IMR-90 (cell line): ENCODE measurements around the gene CLNK. TPM values are rescaled to one million over a fixed set of nuclear protein-coding genes. Genes with fewer than 3 reads are reported as not detected.

Experiments used
- ATAC-seq: fragments of 200-7000 bp; cut with Tn5 transposase; 2 replicates; pipeline ENCODE4 v1.9.1; 2020; ENCODE audit warnings: low read depth, mild to moderate bottlenecking, moderate library complexity
- BruUV-seq: library from RNA; stranded (reverse); fragments of 400-500 nt; replicated peaks from 2 replicates; lab custom pipeline; 2021; lab: Mats Ljungman, UMichigan
- CTCF ChIA-PET: fragments of 300-600 bp; formaldehyde crosslinking; extraction: SDS; loops from one replicate; lab custom pipeline; 2021; ENCODE audit warnings: antibody characterized with exemption; lab: Yijun Ruan, JAX
- POLR2A ChIA-PET: fragments of 300-600 bp; sonication (Branson Sonifier 250); formaldehyde crosslinking; loops from one replicate; lab custom pipeline; 2022; ENCODE audit warnings: antibody characterized with exemption; ENCODE audit not compliant: unreplicated experiment; lab: Charles Lee
- DNase-seq: peaks from one replicate; pipeline ENCODE4 v3.0.0; 2013
- H2AFZ ChIP-seq: replicated peaks from 2 replicates; pipeline ENCODE3; 2013; ENCODE audit warnings: low read length, mild to moderate bottlenecking; ENCODE audit not compliant: poor library complexity
- H2AK5ac ChIP-seq: 2 replicates; pipeline ENCODE4 v1.6.1; 2013; ENCODE audit warnings: low read depth, low read length, inconsistent platforms
- H2AK9ac ChIP-seq: replicated peaks from 2 replicates; pipeline ENCODE3; 2013; ENCODE audit warnings: mild to moderate bottlenecking, low read depth, low read length, moderate library complexity; ENCODE audit not compliant: poor library complexity
- H2BK120ac ChIP-seq: 2 replicates; pipeline ENCODE4 v1.6.1; 2013; ENCODE audit warnings: low read depth, low read length, inconsistent platforms
- H2BK15ac ChIP-seq: 3 replicates; pipeline ENCODE4 v1.6.1; 2013; ENCODE audit warnings: low read depth, low read length, inconsistent platforms
- H2BK20ac ChIP-seq: 2 replicates; pipeline ENCODE4 v1.6.1; 2013; ENCODE audit warnings: low read depth, mild to moderate bottlenecking, inconsistent platforms, low read length, moderate library complexity
- H2BK5ac ChIP-seq: 2 replicates; pipeline ENCODE4 v1.6.1; 2013; ENCODE audit warnings: mild to moderate bottlenecking, low read depth, low read length, inconsistent platforms; ENCODE audit not compliant: poor library complexity, severe bottlenecking
- H3K14ac ChIP-seq: replicated peaks from 2 replicates; pipeline ENCODE4 v1.6.1; 2013; ENCODE audit warnings: low read depth, low read length, inconsistent platforms
- H3K18ac ChIP-seq: 2 replicates; pipeline ENCODE4 v1.6.1; 2013; ENCODE audit warnings: low read depth, low read length, control low read depth
- H3K23ac ChIP-seq: 2 replicates; pipeline ENCODE4 v1.6.1; 2013; ENCODE audit warnings: low read depth, low read length, inconsistent platforms
- H3K27ac ChIP-seq: 2 replicates; pipeline ENCODE4 v1.5.1; 2013; ENCODE audit warnings: mild to moderate bottlenecking, control low read depth, low read length; ENCODE audit not compliant: insufficient read depth
- H3K27me3 ChIP-seq: 2 replicates; pipeline ENCODE4 v1.6.1; 2013; ENCODE audit warnings: low read length; ENCODE audit not compliant: control insufficient read depth, insufficient read depth
- H3K36me3 ChIP-seq: 2 replicates; pipeline ENCODE4 v1.6.1; 2013; ENCODE audit warnings: low read length, mixed read lengths; ENCODE audit not compliant: control insufficient read depth, insufficient read depth
- H3K4ac ChIP-seq: 2 replicates; pipeline ENCODE4 v1.6.1; 2013; ENCODE audit warnings: low read depth, low read length, inconsistent platforms
- H3K4me1 ChIP-seq: 2 replicates; pipeline ENCODE4 v1.6.1; 2013; ENCODE audit warnings: low read length, mixed read lengths; ENCODE audit not compliant: control insufficient read depth, insufficient read depth
- H3K4me2 ChIP-seq: 2 replicates; pipeline ENCODE4 v1.6.1; 2013; ENCODE audit warnings: low read depth, mild to moderate bottlenecking, control low read depth, low read length, moderate library complexity
- H3K4me3 ChIP-seq: 2 replicates; pipeline ENCODE4 v1.5.1; 2013; ENCODE audit warnings: low read depth, mild to moderate bottlenecking, control low read depth, low read length, moderate library complexity; ENCODE audit not compliant: insufficient read depth
- H3K56ac ChIP-seq: 2 replicates; pipeline ENCODE4 v1.6.1; 2013; ENCODE audit warnings: low read length, inconsistent platforms; ENCODE audit not compliant: insufficient read depth; ENCODE audit errors: extremely low read depth
- H3K79me1 ChIP-seq, 2 experiments: 2 replicates each; pipeline ENCODE4 v1.6.1; 2013; ENCODE audit warnings: low read length in 2 of 2, inconsistent platforms in 1 of 2, low read depth in 1 of 2
- H3K9ac ChIP-seq: 2 replicates; pipeline ENCODE4 v1.6.1; 2013; ENCODE audit warnings: low read depth, low read length, control low read depth
- H3K9me1 ChIP-seq: 2 replicates; pipeline ENCODE4 v1.6.1; 2013; ENCODE audit warnings: low read length, inconsistent platforms; ENCODE audit not compliant: insufficient read depth
- H3K9me3 ChIP-seq: 2 replicates; pipeline ENCODE4 v1.6.1; 2013; ENCODE audit warnings: low read length; ENCODE audit not compliant: control insufficient read depth, insufficient read depth
- H4K20me1 ChIP-seq: 2 replicates; pipeline ENCODE4 v1.6.1; 2013; ENCODE audit warnings: low read length, inconsistent platforms; ENCODE audit not compliant: insufficient read depth
- H4K5ac ChIP-seq: 2 replicates; pipeline ENCODE4 v1.6.1; 2013; ENCODE audit warnings: mild to moderate bottlenecking, low read depth, low read length, control low read depth
- H4K8ac ChIP-seq, 2 experiments: 2 replicates each; pipeline ENCODE4 v1.6.1; 2013; ENCODE audit warnings: low read depth in 2 of 2, low read length in 2 of 2, control low read depth in 1 of 2, inconsistent platforms in 1 of 2
- H4K91ac ChIP-seq: 2 replicates; pipeline ENCODE4 v1.6.1; 2013; ENCODE audit warnings: low read depth, low read length, inconsistent platforms; ENCODE audit not compliant: insufficient read depth
- ELK1 ChIP-seq: fragments of 150-350 bp; IDR thresholded peaks from 2 replicates; pipeline ENCODE4 v1.6.1; 2016; ENCODE audit warnings: low read depth, mild to moderate bottlenecking, low read length, moderate library complexity, borderline replicate concordance
- FOS ChIP-seq: fragments of 150-350 bp; IDR thresholded peaks from 2 replicates; pipeline ENCODE4 v1.6.1; 2016; ENCODE audit warnings: low read depth, low read length
- MXI1 ChIP-seq: IDR thresholded peaks from 2 replicates; pipeline ENCODE4 v1.6.1; 2012; ENCODE audit warnings: low read depth, mild to moderate bottlenecking, low read length, moderate library complexity, borderline replicate concordance
- POLR2A ChIP-seq: IDR thresholded peaks from 2 replicates; pipeline ENCODE4 v1.6.1; 2012; ENCODE audit warnings: mild to moderate bottlenecking, low read depth, low read length
- RFX5 ChIP-seq: IDR thresholded peaks from 2 replicates; pipeline ENCODE4 v1.8.0; 2012; ENCODE audit warnings: low read depth, mild to moderate bottlenecking, low read length, moderate library complexity
- SMC3 ChIP-seq: fragments of 150-350 bp; IDR thresholded peaks from 2 replicates; pipeline ENCODE4 v1.6.1; 2016; ENCODE audit warnings: low read depth, mild to moderate bottlenecking, antibody characterized with exemption, low read length, moderate library complexity
- USF2 ChIP-seq: fragments of 150-350 bp; IDR thresholded peaks from 2 replicates; pipeline ENCODE4 v1.6.1; 2017; ENCODE audit warnings: mild to moderate bottlenecking, antibody characterized with exemption, low read length, low read depth
- WGBS, 2 experiments: methylation state at CpG; one replicate each; pipeline versions ENCODE4 v1.1.5 to v1.1.7; 2013; ENCODE audit warnings: missing lambda C conversion rate in 2 of 2; ENCODE audit not compliant: insufficient read length in 1 of 2; ENCODE audit errors: extremely low coverage in 2 of 2; 5-methylcytosine and 5-hydroxymethylcytosine counted together
- dilution Hi-C: fragments of 300-500 bp; cut with HindIII; formaldehyde crosslinking; loops from one replicate; pipeline ENCODE4 v1.14.3; 2018; ENCODE audit warnings: low sequenced_read_pairs; ENCODE audit not compliant: unreplicated experiment
- in situ Hi-C: fragments of 300-500 bp; cut with MboI; formaldehyde crosslinking; loops from 3 replicates; pipeline ENCODE4 v1.14.3; 2019; ENCODE audit warnings: low sequenced_read_pairs, inconsistent platforms, mixed read lengths
- intact Hi-C: fragments of 100-400 bp; cut with micrococcal nuclease; formaldehyde crosslinking; loops from 2 replicates; pipeline ENCODE4 v1.10.0; 2022
- polyA plus RNA-seq, 3 experiments: library from polyadenylated mRNA; depleted of rRNA; stranded (reverse); fragments of >200 nt; gene quantifications; 2 replicates each; pipeline ENCODE4 v1.2.3, GENCODE V29; 2012; ENCODE audit warnings: low replicate concordance in 1 of 3
- total RNA-seq: library from RNA; depleted of rRNA; stranded (reverse); fragments of >200 nt; gene quantifications from 2 replicates; pipeline ENCODE4 v1.2.3, GENCODE V29; 2012

The CLNK gene
- total and polyA plus RNA-seq, 2 of the 4 experiments (the other 2 are of a cell fraction): not detected

GRCh38 chr4:10605031-10605430 lies 79.5 kb downstream of the CLNK start:
- no peaks in the 10 kb centered on the region for H3K79me1 ChIP-seq
- H2BK15ac ChIP-seq: peak overlapping the region; percentile 95; the same call in 2 of the 3 replicates
- no peak overlapping the region for H3K23ac ChIP-seq
- peak overlapping the region; percentile 99 for H2AK5ac ChIP-seq
- H3K36me3 ChIP-seq: no peaks in the 10 kb centered on the region
- H3K56ac ChIP-seq: no peak overlapping the region
- H3K27me3 ChIP-seq: no peaks in the 10 kb centered on the region
- intact Hi-C loops (no loop called here), in situ Hi-C loops (no loop called here), dilution Hi-C loops (no loop called here)
- peak overlapping the region; percentile 84 for H3K14ac ChIP-seq
- peak overlapping the region; percentile 59; the same call in 1 of the 2 replicates for H4K91ac ChIP-seq
- ChIA-PET CTCF (interaction anchor here (1.1 kb wide), 1 partner anchor 13 kb away, joined by 3 read pairs; no protein-coding TSS in a partner anchor), POLR2A (interaction anchor here (0.6 kb wide), 1 partner anchor 1153 kb away, joined by 5 read pairs; no protein-coding TSS in a partner anchor)
- no peaks in the 10 kb centered on the region for H3K9me3 ChIP-seq
- H2BK20ac ChIP-seq: peak overlapping the region; percentile 97
- BruUV-seq: no TSS peak
- TF ChIP-seq ELK1 (no peak), RFX5 (no peak), USF2 (no peak), MXI1 (no peak), SMC3 (no peak), POLR2A (no peak), FOS (no peak)
- H2BK120ac ChIP-seq: peak overlapping the region; percentile 91
- no peak overlapping the region for H3K4me3 ChIP-seq
- no peak overlapping the region for H2AK9ac ChIP-seq
- peak; percentile 41 for DNase-seq
- peaks cover 17% of the 10 kb centered on the region for H3K4me1 ChIP-seq
- WGBS, 2 experiments: 80% methylated on average over 2 of the region's 10 CpGs; no CpG with 5 or more reads in 1 of the 2 experiments
- H3K18ac ChIP-seq: peak overlapping the region; percentile 98; the same call in 1 of the 2 replicates
- H3K27ac ChIP-seq: no peak overlapping the region
- no peak for ATAC-seq
- peaks cover 18% of the 10 kb centered on the region for H3K9me1 ChIP-seq
- H4K8ac ChIP-seq: peak overlapping the region; percentile 13 to 91; a peak in 3 of 4 replicates
- no peak overlapping the region for H3K9ac ChIP-seq
- H4K20me1 ChIP-seq: no peaks in the 10 kb centered on the region
- H2BK5ac ChIP-seq: peak overlapping the region; percentile 80
- H4K5ac ChIP-seq: 0 out of 2 replicates have a peak overlapping the region, but pooled peaks have one; percentile 68
- H3K4ac ChIP-seq: peak overlapping the region; percentile 91
- no peak overlapping the region for H2AFZ ChIP-seq
- no peak overlapping the region for H3K4me2 ChIP-seq
